Femur (tissue), 1 donor: ENCODE measurements around the gene MANSC1.

Source experiments
- DNase-seq: peaks from one replicate; pipeline ENCODE4 v3.0.0-alpha.2; 2017

MANSC1 gene

GRCh38 chr12:12349711-12350665 is at the start of gene MANSC1:
MANSC1 (minus strand) TSS chr12:12350242; CDS start chr12:12343314, 6,928 bp downstream.
- DNase-seq = peak; percentile 64

DNA sequence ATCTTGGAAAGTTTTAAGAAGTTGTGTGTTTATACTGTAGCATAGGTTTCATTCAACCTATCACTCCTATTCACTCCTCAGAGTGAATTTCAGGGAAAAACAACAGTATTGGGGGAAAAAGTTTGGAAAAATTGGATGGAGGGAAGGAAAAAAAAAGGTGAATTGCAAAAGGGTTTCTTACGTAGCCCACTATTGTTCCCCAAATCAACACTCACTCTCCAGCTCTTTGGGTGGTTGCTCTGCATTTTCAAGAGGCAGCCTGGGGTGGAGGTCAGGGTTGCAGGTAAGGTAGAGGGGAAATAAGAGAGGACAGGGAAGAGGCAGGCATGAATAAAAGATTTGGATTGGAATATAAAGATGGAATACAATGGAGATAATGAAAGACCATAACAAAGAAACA is 49.1 kb upstream of the MANSC1 start:
- no peak for DNase-seq

GRCh38 chr12:12398026-12398859 is 48.2 kb upstream of the MANSC1 start:
- DNase-seq = peak; percentile 49

DNA sequence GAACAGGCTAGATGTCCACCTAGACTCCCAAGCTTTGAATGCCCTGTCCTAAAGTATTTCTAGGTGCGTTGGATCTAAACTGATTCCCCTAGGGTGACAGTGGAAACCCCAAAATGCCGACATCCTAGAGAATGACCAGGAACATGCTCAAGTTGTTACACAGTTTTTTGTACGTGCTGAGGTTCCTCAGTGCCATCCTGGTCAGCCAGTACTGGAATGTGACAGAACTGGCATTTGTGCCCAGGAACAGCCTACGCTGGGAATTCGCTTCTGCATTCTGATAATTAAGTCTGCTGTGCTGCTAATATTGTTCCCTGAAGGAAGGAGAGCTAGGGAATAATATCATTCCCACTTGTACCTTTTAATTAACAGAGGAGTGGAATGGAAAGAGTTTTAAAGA is 47.1 kb upstream of the MANSC1 start:
- DNase-seq = no peak

- no peak for DNase-seq
Observed at GRCh38 chr12:12396694-12397093, 46.7 kb upstream of the MANSC1 start.

GRCh38 chr12:12393171-12393570 is 43.1 kb upstream of the MANSC1 start:
- no peak for DNase-seq

DNA sequence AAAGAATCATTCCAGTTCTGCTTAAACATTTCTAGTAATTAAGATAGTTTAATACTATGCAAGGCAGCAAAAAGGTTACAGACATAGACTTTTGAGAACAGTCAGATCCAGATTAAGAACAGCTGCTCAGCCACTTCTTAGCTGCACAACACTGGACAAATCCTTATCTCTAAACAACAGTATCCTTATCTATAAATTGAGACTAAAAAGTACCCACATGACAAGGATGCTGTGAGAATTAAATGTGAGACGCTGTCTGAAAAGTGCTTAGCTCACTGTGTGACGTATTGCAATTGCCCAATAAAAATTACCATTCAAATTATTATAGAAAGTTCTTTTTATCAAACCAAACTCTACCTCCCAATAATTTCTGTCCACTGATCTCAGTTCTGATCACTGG is 42.4 kb upstream of the MANSC1 start:
- DNase-seq = no peak

GRCh38 chr12:12387501-12387900 is 37.5 kb upstream of the MANSC1 start:
- DNase-seq = no peak

DNA sequence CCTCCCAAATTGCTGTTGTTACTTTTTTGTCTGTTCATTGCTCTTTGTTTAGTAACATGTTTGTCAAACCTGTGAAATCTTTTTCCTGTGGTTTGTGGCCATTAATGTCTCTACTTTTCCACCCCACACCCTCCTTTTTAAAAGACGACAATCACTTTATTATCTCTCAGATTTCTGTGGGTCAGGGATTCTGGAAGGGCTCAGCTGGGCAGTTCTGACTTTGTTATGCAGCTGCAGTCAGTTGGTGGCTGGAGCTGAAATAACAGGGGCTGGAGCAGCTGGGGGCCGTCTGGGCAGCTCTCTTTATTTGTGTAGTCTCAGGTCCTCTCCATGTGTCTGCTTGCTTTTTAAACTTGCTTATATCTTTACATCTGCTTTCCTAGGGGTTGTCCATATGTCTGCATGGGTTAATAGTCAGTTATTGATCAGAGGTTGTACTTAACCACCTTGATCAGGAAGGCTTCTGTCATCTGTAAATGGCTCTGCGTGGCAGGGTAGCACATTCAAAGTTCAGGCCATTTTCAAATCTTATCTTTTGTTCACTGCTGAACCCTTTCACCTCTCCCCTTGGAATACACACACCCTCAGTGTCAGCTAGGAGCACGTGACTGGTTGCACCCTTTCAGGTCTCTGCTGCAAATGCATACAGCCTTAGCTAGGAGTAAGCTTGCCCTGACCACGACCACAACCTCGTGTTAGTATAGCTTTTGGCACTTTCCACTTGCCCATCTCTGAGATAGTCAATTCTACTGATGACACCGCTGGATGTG is 34.7 kb upstream of the MANSC1 start:
- DNase-seq = no peak

- DNase-seq = no peak
Observed at GRCh38 chr12:12381982-12382381, 31.9 kb upstream of the MANSC1 start.

DNA sequence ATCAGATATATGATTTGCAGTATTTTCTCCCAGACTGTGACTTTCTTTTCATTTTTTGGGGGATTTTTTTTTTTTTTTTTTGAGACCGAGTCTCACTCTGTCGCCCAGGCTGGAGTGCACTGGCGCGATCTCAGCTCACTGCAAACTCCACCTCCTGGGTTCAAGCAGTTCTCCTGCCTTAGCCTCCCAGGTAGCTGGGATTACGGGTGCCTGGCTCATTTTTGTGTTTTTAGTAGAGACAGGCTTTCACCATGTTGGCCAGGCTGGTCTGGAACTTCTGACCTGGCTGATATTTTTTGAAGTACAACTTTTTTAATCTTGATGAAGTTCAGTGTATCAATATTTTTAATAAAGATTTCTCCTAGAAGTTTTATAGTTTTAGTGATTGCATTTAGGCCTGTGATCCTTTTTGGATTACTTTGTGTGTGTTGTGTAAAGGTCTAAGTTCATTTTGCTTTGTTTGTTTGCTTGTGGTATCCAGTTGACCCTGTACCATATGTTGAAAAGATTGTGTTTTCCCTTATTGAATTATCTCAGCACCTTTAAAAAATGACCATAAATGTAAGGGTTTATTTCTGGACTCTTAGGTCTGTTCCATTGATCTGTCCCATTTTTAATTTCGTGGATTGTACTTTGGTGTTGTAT is 31.0 kb upstream of the MANSC1 start:
- no peak for DNase-seq

DNA sequence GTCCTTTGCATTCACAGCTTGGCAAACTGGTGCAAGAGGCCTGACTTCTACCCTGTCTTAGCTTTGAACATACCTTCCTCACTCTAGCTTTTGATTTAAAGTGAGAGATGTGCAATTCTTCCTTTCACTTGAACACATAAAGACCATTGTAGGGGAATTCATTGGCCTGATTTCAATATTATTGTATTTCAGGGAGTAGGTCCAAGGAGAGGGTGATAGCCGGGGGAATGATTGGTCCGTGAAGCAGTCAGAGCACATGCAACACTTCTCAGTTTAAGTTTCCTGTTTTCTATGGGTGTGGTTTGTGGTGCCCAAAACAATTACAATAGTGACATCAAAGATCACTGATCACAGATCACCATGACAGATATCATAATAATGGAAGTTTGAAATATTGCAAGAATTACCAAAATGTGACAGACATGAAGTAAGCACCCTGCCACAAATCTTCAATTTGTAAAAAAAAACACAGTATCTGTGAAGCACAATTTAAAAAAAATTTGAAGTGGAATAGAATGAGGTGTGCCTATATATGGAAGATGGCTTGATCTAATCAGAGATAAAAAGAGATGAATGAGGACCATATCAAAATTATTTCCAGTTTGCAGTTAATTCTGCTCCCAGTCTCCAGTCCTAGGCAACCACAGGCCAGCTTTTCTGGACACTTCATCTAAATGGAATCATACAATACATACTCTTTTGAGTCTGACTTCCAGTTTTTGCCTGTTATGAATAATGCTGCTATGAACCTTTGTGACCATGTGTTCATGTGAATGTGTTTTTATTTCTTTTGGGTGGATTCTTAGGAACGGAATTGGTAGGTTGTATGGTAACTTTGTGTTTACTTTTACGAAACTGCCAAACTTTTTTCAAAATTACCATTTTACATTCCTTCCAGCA is 30.0 kb upstream of the MANSC1 start:
- DNase-seq = no peak

DNA sequence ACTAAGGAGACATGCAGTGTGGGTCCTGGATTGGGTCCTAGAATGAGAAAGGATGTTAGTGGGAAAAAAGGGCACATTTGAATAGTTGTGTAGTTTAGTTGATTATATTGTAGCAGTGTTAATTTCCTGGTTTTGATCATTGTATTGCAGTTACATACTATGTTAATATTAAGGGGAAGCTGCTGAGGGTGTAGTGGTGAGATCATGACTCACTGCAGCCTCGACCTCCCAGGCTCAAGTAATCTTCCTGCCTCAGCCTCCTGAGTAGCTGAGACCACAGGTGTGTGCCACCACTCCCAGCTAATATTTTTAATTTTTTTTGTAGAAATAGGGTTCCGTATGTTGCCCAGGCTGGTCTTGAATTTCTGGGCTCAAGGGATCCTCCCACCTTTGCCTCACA is 28.6 kb upstream of the MANSC1 start:
- DNase-seq = no peak

DNA sequence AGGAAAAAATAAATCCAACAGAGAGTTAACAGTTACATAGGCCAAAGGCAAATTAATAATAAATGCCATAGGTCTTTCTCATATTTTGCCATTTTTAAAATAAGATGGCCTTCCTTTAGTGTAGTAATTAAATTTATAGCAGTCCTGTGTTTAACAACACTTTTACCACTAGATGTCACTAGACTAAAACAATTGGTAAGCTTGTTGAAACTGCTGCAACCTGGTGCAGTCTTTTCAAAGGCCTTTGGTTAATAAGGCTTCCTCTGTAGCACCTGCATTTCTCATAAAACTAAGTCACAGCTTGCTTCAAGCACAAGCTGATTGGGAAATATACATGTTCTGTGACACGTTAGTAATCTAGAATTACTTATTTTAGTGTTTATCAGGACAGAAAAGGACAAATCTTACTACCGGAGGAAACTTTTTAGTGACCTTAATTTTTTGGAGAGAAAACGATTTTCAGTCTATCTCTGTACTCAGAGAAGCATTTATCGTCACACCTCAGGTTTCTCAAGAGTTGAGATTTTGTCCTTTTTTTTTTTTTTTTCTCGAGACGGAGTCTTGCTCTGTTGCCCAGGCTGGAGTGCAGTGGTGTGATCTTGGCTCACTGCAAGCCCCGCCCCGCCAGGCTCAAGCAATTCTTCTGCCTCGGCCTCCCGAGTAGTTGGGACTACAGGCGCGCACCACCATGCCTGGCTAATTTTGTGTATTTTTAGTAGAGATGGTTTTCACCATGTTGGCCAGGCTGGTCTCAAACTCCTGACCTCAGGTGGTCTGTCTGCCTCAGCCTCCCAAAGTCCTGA is 26.8 kb upstream of the MANSC1 start:
- no peak for DNase-seq

DNA sequence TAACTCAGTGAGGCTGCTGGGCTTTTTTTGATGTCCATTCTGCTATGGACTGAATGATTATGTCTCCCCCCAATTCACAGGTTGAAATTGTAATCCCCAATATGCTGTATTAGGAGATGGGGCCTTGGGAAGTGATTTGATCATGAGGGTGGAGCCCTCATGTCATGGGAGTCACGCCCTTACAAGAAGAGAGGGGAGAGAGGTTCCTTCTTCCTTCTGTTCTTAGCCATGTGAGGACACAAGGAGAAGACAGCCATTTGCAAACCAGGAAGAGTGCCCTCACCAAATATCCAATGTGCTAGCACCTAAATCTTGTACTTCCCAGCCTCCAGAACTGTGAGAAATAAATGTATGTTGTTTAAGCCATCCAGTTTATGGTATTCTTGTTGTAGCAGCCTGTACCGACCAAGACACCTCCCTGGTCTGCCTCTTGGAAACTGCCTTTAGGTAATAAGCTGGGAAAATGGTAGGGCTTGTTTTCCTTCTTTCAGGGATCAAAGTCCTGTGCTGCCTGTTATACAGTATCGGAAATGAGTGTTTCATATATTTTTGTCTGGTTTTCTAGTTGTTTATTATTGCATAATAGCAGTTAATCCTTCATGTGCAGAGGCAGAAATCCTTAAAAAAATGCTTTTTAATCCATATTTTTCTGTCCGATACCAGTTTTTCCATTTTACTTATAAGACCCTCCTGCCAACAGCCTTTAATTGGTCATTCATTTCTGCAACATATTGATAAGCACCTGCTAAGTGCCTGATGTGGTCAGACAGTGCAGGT is 23.1 kb upstream of the MANSC1 start:
- no peak for DNase-seq

DNA sequence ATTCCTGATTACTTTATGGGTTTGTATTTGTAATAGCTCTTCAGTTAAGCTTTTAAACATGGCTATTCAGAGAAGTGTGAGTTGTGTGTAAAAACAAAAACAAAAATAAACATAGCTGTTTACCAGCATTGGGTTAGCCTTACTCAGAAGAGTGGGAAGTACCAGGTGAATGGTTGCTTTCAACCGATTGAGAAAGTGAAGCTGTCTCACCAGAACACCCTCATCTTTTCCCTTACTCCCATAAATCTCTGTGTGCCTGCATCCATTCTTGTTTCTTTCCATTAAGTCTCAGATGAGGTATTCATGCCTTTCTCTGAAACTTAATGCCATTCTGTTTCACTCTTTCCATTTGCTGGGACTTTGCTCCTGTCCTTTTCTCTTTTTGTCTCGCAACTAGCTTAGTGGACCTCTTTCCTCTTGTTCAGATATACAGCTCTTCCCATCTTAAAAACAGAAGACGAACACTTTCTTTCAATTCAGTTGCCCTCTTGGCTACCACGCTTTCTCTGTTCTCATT is 17.5 kb upstream of the MANSC1 start:
- DNase-seq = no peak

GRCh38 chr12:12366701-12367481 is 16.8 kb upstream of the MANSC1 start:
- DNase-seq = no peak

GRCh38 chr12:12365931-12366431 is 15.9 kb upstream of the MANSC1 start:
- DNase-seq = no peak

DNA sequence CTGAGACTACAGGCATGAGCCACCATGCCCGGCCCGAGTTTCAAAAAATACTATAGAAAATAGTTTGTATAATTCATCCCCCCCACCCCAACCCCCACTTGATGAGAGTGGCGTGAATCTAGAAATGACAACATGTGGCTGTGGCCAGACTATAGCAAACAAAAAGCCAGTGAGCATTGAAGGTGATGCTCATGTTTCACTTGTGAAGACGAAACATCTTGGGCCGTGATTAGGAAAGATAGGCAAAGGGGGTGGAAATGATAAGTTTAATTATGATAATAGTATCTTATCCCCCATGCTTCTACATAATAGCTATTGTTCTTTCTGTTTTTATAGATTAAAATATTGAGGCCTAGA is 15.4 kb upstream of the MANSC1 start:
- DNase-seq = no peak
